SK-N-MC (cell line): ENCODE results near the gene HOXC11.

ENCODE experiments used
- DNase-seq: peaks from one replicate; pipeline ENCODE4 v3.0.0-alpha.2; 2011; ENCODE audit warnings: low read depth, low spot score
- H3K27ac ChIP-seq: fragments of 200-600 bp; sonication (generic); 2 replicates; pipeline ENCODE4 v1.5.1; 2016; ENCODE audit warnings: mixed run types
- H3K36me3 ChIP-seq: fragments of 200-600 bp; sonication (generic); 2 replicates; pipeline ENCODE4 v1.6.1; 2017; ENCODE audit warnings: antibody characterized with exemption, low read length, mixed read lengths; ENCODE audit not compliant: insufficient read depth
- H3K4me3 ChIP-seq: fragments of 200-600 bp; sonication (generic); 2 replicates; pipeline ENCODE4 v1.5.1; 2016
- H3K9ac ChIP-seq: fragments of 200-600 bp; sonication (generic); 2 replicates; pipeline ENCODE4 v1.8.0; 2017; ENCODE audit warnings: mixed run types, mixed read lengths; ENCODE audit not compliant: insufficient read length
- H3K9me3 ChIP-seq: fragments of 200-600 bp; sonication (generic); 2 replicates; pipeline ENCODE4 v1.6.1; 2017; ENCODE audit warnings: low read depth, mild to moderate bottlenecking, antibody characterized with exemption, low read length, moderate library complexity, mixed read lengths
- EZH2 ChIP-seq: fragments of 200-600 bp; sonication (generic); IDR thresholded peaks from one replicate; pipeline ENCODE4 v1.6.1; 2017; ENCODE audit warnings: antibody characterized with exemption
- FOXP2 ChIP-seq: optimal IDR thresholded peaks from 2 replicates; pipeline ENCODE3; 2011; ENCODE audit warnings: mild to moderate bottlenecking, moderate library complexity; ENCODE audit not compliant: insufficient read depth; ENCODE audit errors: extremely low read length, control extremely low read depth
- POLR2AphosphoS5 ChIP-seq: IDR thresholded peaks from 2 replicates; pipeline ENCODE4 v1.6.1; 2012; ENCODE audit warnings: mild to moderate bottlenecking, low read depth, low read length, borderline replicate concordance

The HOXC11 gene

GRCh38 chr12:53989227-53990113 is 16.5 kb downstream of the HOXC11 start:
- Histone ChIP-seq H3K9ac (peak overlapping the region; percentile 47), H3K27ac (no peak overlapping the region)
- DNase-seq, result peak; percentile 84

GRCh38 chr12:53990311-53991076 is 17.6 kb downstream of the HOXC11 start:
- DNase-seq, result no peak
- no peak overlapping the region for H3K27ac ChIP-seq
- H3K9ac ChIP-seq, result no peak overlapping the region

More at GRCh38 chr12:53989227-53990113, 16.5 kb downstream of the HOXC11 start:
- TF ChIP-seq POLR2AphosphoS5 (no peak; the same call in 1 of the 2 replicates), FOXP2 (no peak), EZH2 (no peak)
- H3K9me3 ChIP-seq, result no peaks in the 10 kb centered on the region
- H3K36me3 ChIP-seq, result no peaks in the 10 kb centered on the region
- peak overlapping the region; percentile 74 for H3K4me3 ChIP-seq

DNA sequence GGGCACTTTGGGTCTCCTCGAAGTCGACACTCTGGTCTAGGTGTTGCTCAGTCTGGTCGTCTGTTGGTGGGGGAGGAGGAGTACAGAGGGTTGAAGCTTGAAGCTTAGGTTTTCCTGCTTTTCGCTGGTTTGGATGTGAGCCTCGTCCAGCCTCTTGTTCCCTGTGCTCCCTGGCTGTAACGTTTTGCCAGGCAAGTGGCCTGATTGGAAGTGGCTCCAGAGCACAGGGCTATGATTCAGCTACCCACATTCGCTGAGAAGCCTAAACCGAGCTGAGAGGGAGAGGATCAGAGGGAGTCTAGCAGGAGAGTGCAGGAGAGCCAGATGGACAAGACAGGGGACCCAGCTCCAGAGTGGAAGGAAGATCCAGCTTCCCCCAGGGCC is 18.1 kb downstream of the HOXC11 start:
- no peak for DNase-seq
- TF ChIP-seq POLR2AphosphoS5 (no peak), FOXP2 (no peak), EZH2 (no peak)
- no peak overlapping the region for H3K4me3 ChIP-seq
- H3K27ac ChIP-seq, result no peak overlapping the region
- no peak overlapping the region for H3K9ac ChIP-seq
- H3K9me3 ChIP-seq, result no peaks in the 10 kb centered on the region
- no peaks in the 10 kb centered on the region for H3K36me3 ChIP-seq

More at GRCh38 chr12:53990311-53991076, 17.6 kb downstream of the HOXC11 start:
- TF ChIP-seq FOXP2 (no peak), EZH2 (no peak), POLR2AphosphoS5 (no peak)
- H3K36me3 ChIP-seq, result no peaks in the 10 kb centered on the region
- H3K9me3 ChIP-seq, result no peaks in the 10 kb centered on the region
- no peak overlapping the region for H3K4me3 ChIP-seq

GRCh38 chr12:53992377-53992889 is 19.5 kb downstream of the HOXC11 start:
- no peaks in the 10 kb centered on the region for H3K9me3 ChIP-seq
- DNase-seq, result no peak
- no peak overlapping the region for H3K4me3 ChIP-seq
- TF ChIP-seq FOXP2 (no peak), EZH2 (no peak), POLR2AphosphoS5 (no peak)
- H3K27ac ChIP-seq, result 0 out of 2 replicates have a peak overlapping the region, but pooled peaks have one; percentile 2
- H3K9ac ChIP-seq, result no peak overlapping the region
- no peaks in the 10 kb centered on the region for H3K36me3 ChIP-seq

- H3K9ac ChIP-seq, result peak overlapping the region; percentile 4
- peak overlapping the region; percentile 75 for H3K27ac ChIP-seq
- no peaks in the 10 kb centered on the region for H3K9me3 ChIP-seq
- H3K4me3 ChIP-seq, result 0 out of 2 replicates have a peak overlapping the region, but pooled peaks have one; percentile 2
- TF ChIP-seq EZH2 (no peak), FOXP2 (no peak), POLR2AphosphoS5 (no peak)
- no peaks in the 10 kb centered on the region for H3K36me3 ChIP-seq
- no peak for DNase-seq
These were observed 20.5 kb downstream of the HOXC11 start for GRCh38 chr12:53993162-53994008.

- DNase-seq, result no peak
- H3K36me3 ChIP-seq, result no peaks in the 10 kb centered on the region
- no peak overlapping the region for H3K4me3 ChIP-seq
- TF ChIP-seq FOXP2, result no peak
- TF ChIP-seq EZH2, result no peak
- TF ChIP-seq POLR2AphosphoS5, result no peak
- H3K9me3 ChIP-seq, result no peaks in the 10 kb centered on the region
- peak overlapping the region; percentile 75 for H3K27ac ChIP-seq
- H3K9ac ChIP-seq, result no peak overlapping the region
These were observed 21.0 kb downstream of the HOXC11 start for GRCh38 chr12:53994009-53994263.

DNA sequence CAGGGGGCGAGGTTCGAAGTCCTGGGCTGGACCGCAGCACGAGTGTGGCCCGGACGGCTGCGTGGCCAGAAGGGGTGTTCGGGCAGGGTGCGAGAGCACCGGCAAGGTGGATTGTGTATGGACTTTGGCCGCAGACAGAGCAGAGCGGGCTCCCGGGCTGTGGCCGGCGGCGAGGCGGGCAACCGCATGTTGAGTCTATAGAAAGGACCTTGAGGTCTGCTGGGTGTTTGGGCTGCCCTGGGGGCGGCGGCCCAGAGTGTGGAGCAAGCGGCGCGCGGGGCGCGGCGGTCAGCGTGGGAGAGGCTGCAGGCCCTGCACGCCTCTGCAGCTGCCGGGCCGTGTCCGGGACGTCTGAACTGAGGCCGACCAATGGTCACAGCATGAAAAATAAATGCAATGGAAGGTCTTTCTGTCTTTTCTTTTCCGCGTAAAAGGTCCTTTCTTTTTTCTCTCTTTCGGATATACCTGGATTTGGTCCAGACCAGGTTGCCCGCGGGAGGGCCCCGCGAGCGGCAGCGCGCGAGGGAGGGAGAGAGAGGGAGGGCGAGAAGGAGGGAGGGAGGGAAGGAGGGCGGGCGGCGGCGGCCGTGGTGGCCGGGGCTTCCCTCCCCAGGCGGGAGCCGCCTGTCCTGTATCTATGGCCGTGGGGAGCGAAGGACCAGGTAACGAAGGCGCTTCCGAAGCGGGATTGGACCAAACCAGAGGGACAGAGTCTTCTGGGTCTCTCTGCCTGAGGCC is 21.5 kb downstream of the HOXC11 start:
- Histone ChIP-seq H3K9me3 (no peaks in the 10 kb centered on the region), H3K36me3 (no peaks in the 10 kb centered on the region), H3K9ac (peak overlapping the region; percentile 91), H3K27ac (peak overlapping the region; percentile 87; the same call in 1 of the 2 replicates), H3K4me3 (peak overlapping the region; percentile 81)
- no peak for DNase-seq
- TF ChIP-seq EZH2 (no peak), FOXP2 (no peak), POLR2AphosphoS5 (no peak)
